UCSD-AML1 (cell line): Measurements from ENCODE around the gene PMF1.
"Not testable (repeated sequence)": the region's sequence is repeated elsewhere in the genome, so short reads cannot be mapped to it uniquely, and the experiment has no call there.

Experiments
- DNase-seq: peaks from one replicate; lab custom pipeline; 2025; ENCODE audit not compliant: unreplicated experiment; lab: John Stamatoyannopoulos, UW

PMF1 gene, protein sequence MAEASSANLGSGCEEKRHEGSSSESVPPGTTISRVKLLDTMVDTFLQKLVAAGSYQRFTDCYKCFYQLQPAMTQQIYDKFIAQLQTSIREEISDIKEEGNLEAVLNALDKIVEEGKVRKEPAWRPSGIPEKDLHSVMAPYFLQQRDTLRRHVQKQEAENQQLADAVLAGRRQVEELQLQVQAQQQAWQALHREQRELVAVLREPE

DNA sequence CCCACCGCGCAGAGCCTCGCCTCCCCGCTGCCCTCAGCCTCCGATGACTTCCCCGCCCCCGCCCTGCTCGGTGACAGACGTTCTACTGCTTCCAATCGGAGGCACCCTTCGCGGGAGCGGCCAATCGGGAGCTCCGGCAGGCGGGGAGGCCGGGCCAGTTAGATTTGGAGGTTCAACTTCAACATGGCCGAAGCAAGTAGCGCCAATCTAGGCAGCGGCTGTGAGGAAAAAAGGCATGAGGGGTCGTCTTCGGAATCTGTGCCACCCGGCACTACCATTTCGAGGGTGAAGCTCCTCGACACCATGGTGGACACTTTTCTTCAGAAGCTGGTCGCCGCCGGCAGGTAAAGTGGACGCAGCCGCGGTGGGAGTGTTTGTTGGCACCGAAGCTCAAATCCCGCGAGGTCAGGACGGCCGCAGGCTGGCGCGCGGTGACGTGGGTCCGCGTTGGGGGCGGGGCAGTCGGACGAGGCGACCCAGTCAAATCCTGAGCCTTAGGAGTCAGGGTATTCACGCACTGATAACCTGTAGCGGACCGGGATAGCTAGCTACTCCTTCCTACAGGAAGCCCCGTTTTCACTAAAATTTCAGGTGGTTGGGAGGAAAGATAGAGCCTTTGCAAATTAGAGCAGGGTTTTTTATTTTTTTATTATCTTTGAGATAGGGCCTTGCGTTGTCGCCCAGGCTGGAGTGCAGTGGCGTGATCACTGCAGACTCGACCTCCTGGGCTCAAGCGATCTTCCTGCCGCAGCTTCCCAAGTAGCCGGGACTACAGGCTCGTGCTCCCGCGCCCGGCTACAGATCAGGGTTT lies at the start of gene PMF1:
Gene PMF1 (plus strand): TSS at position 175 of the 811 bp plus-strand sequence. CDS start 9 bp downstream, at position 184.
- DNase-seq: peak; percentile 94

DNA sequence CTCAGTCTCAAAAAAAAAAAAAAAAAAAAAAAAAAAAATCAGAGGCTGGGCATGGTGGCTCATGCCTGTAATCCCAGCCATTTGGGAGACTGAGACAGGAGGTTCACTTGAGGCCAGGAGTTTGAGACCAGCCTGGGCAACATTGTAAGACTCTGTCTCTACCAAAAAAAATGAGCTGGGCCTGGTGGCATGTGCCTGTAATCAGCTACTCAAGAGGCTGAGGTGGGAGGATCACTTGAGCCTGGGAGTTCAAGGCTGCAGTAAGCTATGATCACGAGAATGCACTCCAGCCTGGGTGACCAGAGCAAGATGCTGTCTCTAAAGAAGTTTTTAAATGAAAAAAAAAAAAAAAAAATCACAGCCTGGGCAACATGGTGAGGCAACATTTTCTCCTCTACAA lies 49.1 kb upstream of the PMF1 start:
- DNase-seq: no peak

DNA sequence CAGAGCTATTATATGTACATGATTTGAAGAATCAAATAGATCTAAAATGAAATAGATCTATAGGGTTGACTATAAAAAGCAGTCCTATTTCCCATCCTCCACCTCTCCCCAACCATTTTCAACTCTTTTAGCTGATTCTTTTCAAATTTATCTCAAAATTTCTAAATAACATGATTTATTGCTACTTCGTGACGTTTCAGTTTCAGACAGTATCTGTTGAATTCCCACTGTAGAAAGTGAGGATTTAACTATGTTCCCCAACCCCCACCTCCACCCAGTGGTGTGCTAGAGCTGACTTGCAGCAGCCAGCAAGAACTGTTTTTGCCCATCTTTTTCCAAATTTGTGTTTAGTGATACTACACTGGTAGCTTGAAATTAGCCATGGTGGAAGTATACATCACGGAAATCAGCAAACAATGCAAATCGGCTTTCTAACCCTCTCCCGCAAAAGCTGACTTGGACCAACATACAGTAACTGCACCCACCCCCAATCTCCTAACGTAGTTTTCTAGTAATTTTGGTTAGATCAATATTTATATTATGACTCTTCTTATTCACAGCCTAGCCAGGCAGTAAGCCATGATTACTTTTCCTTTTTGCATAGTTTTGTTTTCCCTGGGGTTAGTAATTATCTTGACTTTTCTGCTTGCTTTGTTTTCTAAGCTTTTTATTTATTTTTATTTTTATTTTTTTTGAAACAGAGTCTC lies 48.5 kb upstream of the PMF1 start:
- no peak for DNase-seq

DNA sequence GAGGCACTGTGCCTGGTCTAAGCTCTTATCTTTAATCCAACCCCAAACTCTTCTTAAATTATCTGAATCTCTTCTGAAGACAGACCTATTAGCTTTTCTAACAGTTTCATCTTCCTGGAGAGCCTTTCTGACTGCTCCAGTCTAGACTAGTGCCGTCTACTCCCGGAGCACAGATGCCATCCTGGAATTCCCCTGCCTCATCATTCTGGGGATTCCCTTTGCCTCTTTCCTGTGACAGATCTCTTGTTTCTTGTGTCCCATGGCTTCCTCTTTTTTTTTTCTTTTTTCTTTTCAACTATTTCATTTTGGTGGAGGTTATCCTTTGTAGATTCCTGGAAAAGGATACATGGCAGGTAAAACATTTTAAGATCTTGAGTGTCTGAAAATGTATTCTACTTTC lies 47.7 kb upstream of the PMF1 start:
- DNase-seq: no peak

DNA sequence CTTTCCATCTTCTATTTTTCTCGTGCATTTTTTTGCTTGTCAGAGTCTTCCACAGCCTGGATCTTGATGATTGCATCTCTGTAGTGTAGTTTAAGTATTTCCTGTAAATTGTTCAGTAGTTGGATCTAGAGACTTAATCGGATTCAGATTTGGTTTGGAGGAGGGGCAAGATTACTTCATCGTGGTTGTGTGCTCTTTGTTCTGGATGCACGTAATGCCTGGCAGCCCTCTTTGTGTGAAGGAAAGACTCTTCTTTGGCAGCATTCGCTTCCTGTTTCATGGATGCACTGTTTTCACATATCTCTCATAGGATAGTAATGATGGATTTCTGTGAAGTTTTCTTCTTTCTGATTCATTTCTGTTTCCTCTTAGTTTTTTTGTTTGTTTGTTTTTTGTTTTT lies 45.3 kb upstream of the PMF1 start:
- no peak for DNase-seq

DNA sequence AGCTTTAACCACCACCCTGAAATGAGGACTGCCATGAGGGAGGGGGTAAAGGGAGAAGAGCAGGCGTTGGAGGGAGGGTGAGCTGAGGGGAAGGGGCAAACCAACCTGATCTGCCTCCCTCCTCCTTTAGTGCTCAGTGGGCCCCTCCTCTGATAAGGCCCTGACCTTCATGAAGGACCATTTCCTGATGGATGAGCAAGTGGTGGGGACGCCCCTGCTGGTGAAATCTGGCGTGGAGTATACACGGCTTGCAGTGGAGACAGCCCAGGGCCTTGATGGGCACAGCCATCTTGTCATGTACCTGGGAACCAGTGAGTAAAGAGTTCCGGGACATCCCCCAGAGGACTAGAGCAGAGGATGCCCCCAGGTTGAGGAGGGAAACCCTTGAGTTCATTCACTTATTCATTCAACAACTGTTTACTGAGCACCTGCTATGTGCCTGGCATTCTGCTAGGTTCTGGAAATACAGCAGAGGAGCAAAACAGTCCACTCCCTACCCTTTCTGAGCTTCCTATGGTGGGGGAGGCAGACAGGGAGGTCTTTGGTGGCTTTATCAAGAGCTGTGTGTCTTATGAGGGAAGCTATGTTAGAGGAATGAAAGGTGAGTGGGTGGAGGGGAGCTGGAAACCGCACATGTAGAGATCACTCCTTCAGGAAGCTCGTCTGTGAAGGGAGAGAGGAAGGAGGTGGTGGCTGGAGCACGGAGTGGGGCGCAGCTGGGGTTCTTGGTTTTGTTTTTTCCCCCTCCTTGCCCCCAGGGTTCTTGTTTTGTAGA lies 39.9 kb upstream of the PMF1 start:
- no peak for DNase-seq

DNA sequence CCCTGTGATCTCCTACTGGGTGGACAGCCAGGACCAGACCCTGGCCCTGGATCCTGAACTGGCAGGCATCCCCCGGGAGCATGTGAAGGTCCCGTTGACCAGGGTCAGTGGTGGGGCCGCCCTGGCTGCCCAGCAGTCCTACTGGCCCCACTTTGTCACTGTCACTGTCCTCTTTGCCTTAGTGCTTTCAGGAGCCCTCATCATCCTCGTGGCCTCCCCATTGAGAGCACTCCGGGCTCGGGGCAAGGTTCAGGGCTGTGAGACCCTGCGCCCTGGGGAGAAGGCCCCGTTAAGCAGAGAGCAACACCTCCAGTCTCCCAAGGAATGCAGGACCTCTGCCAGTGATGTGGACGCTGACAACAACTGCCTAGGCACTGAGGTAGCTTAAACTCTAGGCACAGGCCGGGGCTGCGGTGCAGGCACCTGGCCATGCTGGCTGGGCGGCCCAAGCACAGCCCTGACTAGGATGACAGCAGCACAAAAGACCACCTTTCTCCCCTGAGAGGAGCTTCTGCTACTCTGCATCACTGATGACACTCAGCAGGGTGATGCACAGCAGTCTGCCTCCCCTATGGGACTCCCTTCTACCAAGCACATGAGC lies 36.1 kb upstream of the PMF1 start:
- no peak for DNase-seq

DNA sequence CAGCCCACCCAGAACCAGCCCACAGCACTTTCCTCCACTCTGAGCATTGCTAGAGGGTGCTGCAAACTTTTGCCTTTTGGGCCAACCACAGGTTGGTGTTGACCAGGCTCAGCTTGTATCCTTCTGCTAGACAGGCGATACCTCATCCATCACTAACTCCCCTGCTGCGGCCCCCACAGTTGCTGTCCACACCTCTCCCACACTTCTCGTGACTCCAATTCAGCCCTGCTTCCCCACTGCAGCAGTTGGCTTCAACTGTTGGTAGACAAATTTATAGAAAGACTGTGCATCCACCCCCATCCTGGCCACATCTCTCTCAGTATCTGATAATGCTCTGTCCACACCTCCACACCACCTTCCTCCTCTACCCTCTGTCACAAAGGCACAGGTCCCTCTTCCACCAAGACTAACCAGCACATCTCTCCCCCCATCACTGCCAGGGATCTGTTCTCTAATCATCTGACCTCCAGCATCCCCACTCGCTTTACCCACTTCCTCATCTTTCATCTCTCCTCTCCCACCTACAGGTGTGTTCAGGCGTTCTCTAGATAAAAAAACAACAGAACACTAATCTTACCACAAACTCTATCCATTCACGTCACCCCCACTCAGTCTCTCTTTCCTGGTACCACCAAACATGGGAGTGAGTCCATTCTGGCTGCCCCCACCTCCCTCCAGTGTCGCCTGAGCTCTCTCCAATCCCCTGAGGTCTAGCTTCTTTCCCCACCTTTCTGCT lies 34.7 kb upstream of the PMF1 start:
- DNase-seq: no peak

DNA sequence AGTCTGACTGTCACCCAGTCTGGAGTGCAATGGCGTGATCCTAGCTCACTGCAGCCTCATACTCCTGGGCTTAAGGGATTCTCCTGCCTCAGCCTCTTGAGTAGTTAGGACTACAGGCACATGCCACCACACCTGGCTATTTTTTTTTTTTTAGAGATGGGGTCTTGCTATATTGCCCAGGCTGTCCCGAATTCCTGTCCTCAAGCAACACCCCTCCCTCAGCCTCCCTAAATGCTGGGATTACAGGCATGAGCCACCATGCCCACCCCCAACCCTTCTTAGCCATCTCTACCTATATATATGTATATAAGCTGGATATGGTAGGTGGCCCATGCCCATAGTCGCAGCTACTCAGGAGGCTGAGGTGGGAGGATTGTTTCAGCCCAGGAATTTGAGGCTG lies 32.3 kb upstream of the PMF1 start:
- DNase-seq: no peak

DNA sequence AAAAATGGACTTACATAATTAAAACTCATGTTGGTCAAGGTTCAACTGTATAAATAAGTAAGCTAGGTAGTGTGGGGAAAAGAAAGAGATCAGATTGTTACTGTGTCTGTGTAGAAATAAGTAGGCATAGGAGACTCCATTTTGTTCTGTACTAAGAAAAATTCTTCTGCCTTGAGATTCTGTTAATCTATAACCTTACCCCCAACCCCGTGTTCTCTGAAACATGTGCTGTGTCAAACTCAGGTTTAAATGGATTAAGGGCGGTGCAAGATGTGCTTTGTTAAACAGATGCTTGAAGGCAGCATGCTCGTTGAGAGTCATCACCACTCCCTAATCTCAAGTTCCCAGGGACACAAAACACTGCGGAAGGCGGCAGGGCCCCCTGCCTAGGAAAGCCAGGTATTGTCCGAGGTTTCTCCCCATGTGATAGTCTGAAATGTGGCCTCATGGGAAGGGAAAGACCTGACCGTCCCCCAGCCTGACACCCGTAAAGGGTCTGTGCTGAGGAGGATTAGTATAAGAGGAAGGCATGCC lies 31.3 kb upstream of the PMF1 start:
- not testable (repeated sequence) for DNase-seq

DNA sequence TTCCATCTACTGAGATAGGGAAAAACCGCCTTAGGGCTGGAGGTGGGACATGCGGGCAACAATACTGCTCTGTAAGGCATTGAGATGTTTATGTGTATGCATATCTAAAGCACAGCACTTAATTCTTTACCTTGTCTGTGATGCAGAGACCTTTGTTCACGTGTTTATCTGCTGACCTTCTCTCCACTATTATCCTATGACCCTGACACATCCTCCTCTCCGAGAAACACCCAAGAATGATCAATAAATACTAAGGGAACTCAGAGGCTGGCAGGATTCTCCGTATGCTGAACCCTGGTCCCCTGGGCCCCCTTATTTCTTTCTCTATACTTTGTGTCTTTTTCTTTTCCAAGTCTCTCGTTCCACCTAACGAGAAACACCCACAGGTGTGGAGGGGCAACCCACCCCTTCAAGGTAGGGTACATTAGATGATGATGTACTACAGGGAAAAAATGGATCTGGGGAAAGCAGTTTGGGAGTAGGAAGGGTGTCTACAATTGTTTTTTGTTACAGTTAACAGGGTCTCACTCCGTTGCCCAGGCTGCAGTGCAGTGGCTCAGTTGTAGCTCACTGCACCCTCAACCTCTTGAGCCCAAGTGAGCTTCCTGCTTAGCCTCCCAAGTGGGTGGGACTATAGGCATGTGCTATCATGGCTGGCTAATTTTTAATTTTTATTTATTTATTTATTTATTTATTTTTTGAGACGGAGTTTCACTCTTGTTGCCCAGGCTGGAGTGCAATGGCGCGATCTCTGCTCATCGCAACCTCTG lies 30.6 kb upstream of the PMF1 start:
- DNase-seq: not testable (repeated sequence)

DNA sequence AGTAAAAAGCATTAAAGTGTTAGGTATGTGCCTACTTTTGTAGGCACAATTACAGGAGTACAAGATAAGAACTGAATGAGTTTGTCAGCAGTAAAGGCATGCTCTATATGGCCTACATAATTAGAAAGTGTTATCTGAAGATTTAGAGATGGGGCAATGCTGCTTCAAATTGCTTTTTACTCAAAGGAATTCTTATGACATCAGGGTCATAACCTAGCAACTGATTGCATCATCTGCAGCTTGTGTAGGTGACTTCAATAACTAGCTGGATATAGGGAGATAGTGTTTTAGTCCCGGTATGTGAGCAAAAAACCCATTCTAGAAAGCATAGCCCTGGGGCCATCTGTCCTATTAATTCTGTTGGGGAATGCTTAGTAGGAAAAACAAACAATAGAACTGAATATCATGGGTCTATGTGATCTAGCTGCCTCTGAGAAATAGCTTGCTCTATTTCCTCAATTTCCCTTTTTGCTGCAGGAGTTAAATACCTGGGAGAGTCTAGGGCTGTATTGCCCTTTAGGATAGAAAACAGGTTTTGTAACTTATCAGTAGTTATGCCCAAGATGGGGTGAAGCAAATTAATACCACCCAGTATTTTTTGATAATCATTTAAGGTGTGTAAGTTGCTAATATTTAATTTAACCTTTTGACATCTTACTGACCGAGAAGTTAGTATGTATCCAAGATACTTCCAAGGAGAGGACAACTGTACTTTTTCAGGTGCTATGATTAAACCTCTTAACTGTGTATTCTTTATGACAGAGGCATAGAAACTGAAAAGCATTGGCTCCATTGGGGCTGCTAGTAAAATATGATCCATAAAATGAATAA lies 26.2 kb upstream of the PMF1 start:
- not testable (repeated sequence) for DNase-seq

DNA sequence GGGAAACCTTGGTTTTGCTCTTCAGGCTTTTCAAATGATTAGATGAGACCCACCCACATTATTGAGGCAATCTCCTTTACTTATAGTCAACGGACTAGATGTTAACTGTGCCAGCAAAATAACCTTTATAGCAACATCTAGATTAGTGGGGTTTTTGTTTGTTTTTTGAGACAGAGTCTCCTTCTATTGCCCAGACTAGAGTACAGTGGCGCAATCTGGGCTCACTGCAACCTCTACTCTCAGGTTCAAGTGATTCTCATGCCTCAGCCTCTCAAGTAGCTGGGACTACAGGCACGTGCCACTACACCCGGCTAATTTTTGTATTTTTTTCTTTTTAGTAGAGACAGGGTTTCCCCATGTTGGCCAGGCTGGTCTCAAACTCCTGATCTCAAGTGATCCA lies 22.5 kb upstream of the PMF1 start:
- not testable (repeated sequence) for DNase-seq

DNA sequence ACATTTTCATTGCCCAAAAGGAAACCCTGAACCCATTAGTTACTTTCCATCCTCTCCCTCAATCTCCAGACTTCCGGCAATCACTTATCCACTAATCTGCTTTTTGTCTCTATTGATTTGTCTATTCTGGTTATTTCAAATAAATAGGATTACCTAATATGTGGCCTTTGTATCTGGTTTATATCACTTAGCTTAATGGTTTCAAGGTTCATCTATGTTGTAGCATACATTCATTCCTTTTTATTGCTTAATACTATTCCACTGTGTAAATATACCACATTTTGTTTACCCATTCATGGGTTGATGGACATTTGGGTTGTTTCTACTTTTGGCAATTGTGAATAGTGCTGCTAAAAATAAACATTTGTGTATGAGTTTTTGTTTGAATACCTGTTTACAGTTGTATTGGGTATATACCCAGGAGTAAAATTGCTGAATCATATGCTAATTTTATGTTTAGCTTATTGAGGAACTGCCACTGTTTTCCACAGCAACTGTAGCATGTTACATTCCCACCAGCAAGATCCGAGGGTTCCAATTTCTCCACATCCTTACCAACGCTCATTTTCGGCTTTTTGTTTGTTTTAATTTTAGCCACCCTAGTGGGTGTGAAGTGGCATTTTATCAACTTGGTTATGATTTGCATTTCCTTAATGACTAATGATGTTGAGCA lies 21.4 kb upstream of the PMF1 start:
- DNase-seq: no peak

DNA sequence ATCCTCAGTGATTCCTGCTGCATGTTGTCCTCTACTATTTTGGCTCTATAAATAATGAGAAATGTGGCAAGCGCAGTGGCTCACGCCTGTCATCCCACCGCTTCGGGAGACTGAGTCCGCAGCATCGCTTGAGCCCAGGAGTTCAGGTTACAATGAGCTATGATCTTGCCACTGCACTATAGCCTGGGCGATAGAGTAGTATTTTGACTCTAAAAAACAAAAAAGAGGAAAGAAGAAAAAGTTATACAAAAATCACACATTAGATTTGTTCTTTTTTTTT lies 19.7 kb upstream of the PMF1 start:
- no peak for DNase-seq

DNA sequence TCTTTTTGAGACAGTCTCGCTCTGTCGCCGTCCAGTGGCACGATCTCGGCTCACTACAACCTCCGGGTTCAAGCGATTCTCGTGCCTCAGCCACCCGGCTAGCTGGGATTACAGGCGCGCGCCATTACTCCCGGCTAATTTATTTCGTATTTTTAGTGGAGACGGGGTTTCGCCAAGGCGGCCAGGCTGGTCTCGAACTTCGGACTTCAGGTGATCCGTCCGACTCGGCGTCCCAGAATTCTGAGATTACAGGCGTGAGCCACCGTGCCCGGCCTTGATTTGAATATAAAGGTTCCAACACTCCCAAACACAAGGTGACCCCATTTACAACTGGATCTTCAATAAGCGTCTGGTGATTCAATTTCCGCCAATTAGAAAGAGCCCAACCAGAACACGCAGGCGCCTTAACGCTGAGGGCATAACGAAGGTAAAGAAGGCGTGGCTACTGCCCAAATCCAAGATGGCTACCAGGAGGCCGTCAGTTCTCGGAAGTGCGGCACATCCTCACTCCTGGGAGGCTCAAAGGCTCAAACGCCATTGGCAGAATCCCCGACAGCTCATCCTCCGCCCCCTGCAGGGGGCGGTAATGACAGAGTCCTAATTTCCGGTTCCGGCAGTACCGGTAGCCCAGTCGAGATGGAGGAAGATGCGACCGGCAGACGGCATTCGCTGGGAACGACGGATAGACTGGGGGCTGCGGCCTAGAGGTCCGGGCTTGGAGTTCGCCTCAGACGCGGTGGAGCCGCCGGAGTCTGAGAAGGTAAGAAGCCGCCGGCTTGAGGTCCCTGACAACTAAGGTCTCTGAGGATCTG lies 19.1 kb upstream of the PMF1 start, which contains the start of gene SLC25A44:
Gene SLC25A44 (plus strand): TSS at position 617 of the 812 bp plus-strand sequence. CDS start 5,744 bp downstream, outside the sequence.
- peak; percentile 97 for DNase-seq

DNA sequence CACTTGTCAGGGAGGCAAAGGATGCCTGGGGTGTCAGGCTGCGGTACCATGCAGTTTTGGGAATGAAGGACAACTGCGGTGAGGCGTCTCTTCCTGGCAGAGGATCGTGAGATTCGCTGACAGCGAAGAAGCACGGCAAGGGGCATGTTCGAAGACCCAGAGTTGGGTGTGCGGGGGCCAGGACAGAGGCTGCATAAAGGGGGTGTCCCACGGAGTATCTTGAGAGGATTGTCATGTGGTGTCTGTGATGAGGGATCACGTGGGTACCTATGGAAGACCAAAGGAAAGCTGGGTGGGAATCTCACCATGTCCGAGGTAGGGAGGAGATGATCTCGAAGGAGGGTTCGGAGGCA lies 18.5 kb upstream of the PMF1 start:
- DNase-seq: no peak
